HG03521 (cell line): Measurements from ENCODE around the gene RHBDF2.
"Not testable (repeated sequence)": the region's sequence is repeated elsewhere in the genome, so short reads cannot be mapped to it uniquely, and the experiment has no call there.

Experiments
- ATAC-seq: cut with Tn5 transposase; IDR thresholded peaks from one replicate; pipeline ENCODE4 v1.9.1; 2021; ENCODE audit warnings: mild to moderate bottlenecking, moderate library complexity; ENCODE audit not compliant: unreplicated experiment

RHBDF2 gene

GRCh38 chr17:76525513-76525833 is 24.2 kb upstream of the RHBDF2 start:
- not testable (repeated sequence) for ATAC-seq

- no peak for ATAC-seq
Measured at GRCh38 chr17:76524598-76525512, 23.6 kb upstream of the RHBDF2 start.

GRCh38 chr17:76523084-76524037 is 22.1 kb upstream of the RHBDF2 start:
- ATAC-seq, result peak; percentile 57

GRCh38 chr17:76521683-76522082 is 20.5 kb upstream of the RHBDF2 start:
- not testable (repeated sequence) for ATAC-seq

GRCh38 chr17:76521262-76521661 is 20.0 kb upstream of the RHBDF2 start:
- no peak for ATAC-seq

GRCh38 chr17:76519048-76519966 is 18.1 kb upstream of the RHBDF2 start:
- no peak for ATAC-seq

GRCh38 chr17:76517638-76518038 is 16.4 kb upstream of the RHBDF2 start:
- no peak for ATAC-seq

- peak; percentile 47 for ATAC-seq
Measured at GRCh38 chr17:76515274-76515949, 14.2 kb upstream of the RHBDF2 start.

- not testable (repeated sequence) for ATAC-seq
Measured at GRCh38 chr17:76514355-76514754, 13.1 kb upstream of the RHBDF2 start.

GRCh38 chr17:76513306-76513692 is 12.1 kb upstream of the RHBDF2 start:
- ATAC-seq, result no peak

GRCh38 chr17:76512366-76513305 is 11.4 kb upstream of the RHBDF2 start:
- ATAC-seq, result no peak

- ATAC-seq, result no peak
Measured at GRCh38 chr17:76511668-76512365, 10.6 kb upstream of the RHBDF2 start.

- no peak for ATAC-seq
Measured at GRCh38 chr17:76510831-76511244, 9.6 kb upstream of the RHBDF2 start.

- not testable (repeated sequence) for ATAC-seq
Measured at GRCh38 chr17:76508472-76509063, 7.3 kb upstream of the RHBDF2 start.

- ATAC-seq, result no peak
Measured at GRCh38 chr17:76506408-76507345, 5.5 kb upstream of the RHBDF2 start.

GRCh38 chr17:76504117-76504516 is 2.9 kb upstream of the RHBDF2 start:
- ATAC-seq, result no peak
